HFF-Myc (cell line): ENCODE measurements around the gene LCNL1.

Experiments used
- DNase-seq: peaks from one replicate; pipeline ENCODE4 v3.0.0-alpha.2; 2011; ENCODE audit warnings: low read depth; ENCODE audit errors: extremely low read depth
- H3K4me3 ChIP-seq: replicated peaks from 2 replicates; pipeline ENCODE4 v1.5.1; 2011; ENCODE audit warnings: low read depth, mild to moderate bottlenecking, control low read depth, low read length
- CTCF ChIP-seq: IDR thresholded peaks from 2 replicates; pipeline ENCODE4 v1.5.1; 2012; ENCODE audit warnings: mild to moderate bottlenecking, low read depth, low read length, control low read depth; ENCODE audit errors: missing control alignments

LCNL1 gene

GRCh38 chr9:136982232-136983051 lies at the start of gene LCNL1:
TSS of gene LCNL1 (plus strand) at chr9:136982993. CDS start at chr9:136983587, 594 bp downstream.
- DNase-seq: no peak
- H3K4me3 ChIP-seq: no peak within 1 kb of the TSS
- TF ChIP-seq CTCF: no peak

GRCh38 chr9:136934277-136934676 lies 48.5 kb upstream of the LCNL1 start:
- no peak for TF ChIP-seq CTCF
- DNase-seq: no peak
- H3K4me3 ChIP-seq: no peak overlapping the region

GRCh38 chr9:136935651-136936050 lies 47.1 kb upstream of the LCNL1 start:
- no peak for TF ChIP-seq CTCF

GRCh38 chr9:136936645-136937170 lies 46.1 kb upstream of the LCNL1 start:
- TF ChIP-seq CTCF: no peak
- H3K4me3 ChIP-seq: no peak overlapping the region
- no peak for DNase-seq

More at GRCh38 chr9:136935651-136936050, 47.1 kb upstream of the LCNL1 start:
- DNase-seq: no peak
- H3K4me3 ChIP-seq: no peak overlapping the region

GRCh38 chr9:136937186-136938001 lies 45.4 kb upstream of the LCNL1 start:
- DNase-seq: no peak
- no peak for TF ChIP-seq CTCF
- H3K4me3 ChIP-seq: no peak overlapping the region

GRCh38 chr9:136939431-136939995 lies 43.3 kb upstream of the LCNL1 start:
- no peak overlapping the region for H3K4me3 ChIP-seq
- DNase-seq: no peak
- TF ChIP-seq CTCF: no peak
